Uterus (tissue), 4 donors: Measurements from ENCODE around the gene HDGFL2. TPM values are rescaled to one million over a fixed set of nuclear protein-coding genes. Genes with fewer than 3 reads are reported as not detected.
A peak's percentile ranks its signal among the peaks of the same experiment; 100 is the strongest.
"Not testable (repeated sequence)": the region's sequence is repeated elsewhere in the genome, so short reads cannot be mapped to it uniquely, and the experiment has no call there.

ENCODE experiments used
- DNase-seq, 2 donors: peaks; one replicate each; pipeline ENCODE4 v3.0.0-alpha.2; 2019 to 2020
- H3K27ac ChIP-seq, 2 donors: fragments of 200-600 bp; sonication (generic); 1 replicate in 1 of 2; 2 replicates in 1 of 2; pipeline ENCODE4 v1.5.1; 2016 to 2018
- H3K27me3 ChIP-seq, 2 donors: fragments of 200-600 bp; sonication (generic); one replicate each; pipeline ENCODE4 v1.5.1; 2018 to 2019; ENCODE audit warnings: control low read depth in 1 of 2
- H3K36me3 ChIP-seq, 2 donors: fragments of 200-600 bp; sonication (generic); one replicate each; pipeline ENCODE4 v1.5.1; 2019; ENCODE audit warnings: control low read depth in 1 of 2
- H3K4me1 ChIP-seq, 2 donors: fragments of 200-600 bp; sonication (generic); one replicate each; pipeline ENCODE4 v1.5.1; 2018 to 2019; ENCODE audit warnings: control low read depth in 1 of 2
- H3K4me3 ChIP-seq, 2 donors: fragments of 200-600 bp; sonication (generic); 1 replicate in 1 of 2; 2 replicates in 1 of 2; pipeline ENCODE4 v1.5.1; 2018 to 2019; ENCODE audit warnings: mild to moderate bottlenecking in 1 of 2
- H3K9me3 ChIP-seq, 2 donors: fragments of 200-600 bp; sonication (generic); one replicate each; pipeline ENCODE4 v1.5.1; 2019; ENCODE audit warnings: control low read depth in 1 of 2
- POLR2A ChIP-seq, 2 donors: fragments of 450-650 bp; IDR thresholded peaks; one replicate each; pipeline ENCODE4 v1.6.1; 2016; ENCODE audit warnings: antibody characterized with exemption in 2 of 2, mild to moderate bottlenecking in 1 of 2, moderate library complexity in 1 of 2
- intact Hi-C: fragments of 100-400 bp; cut with DNase I; formaldehyde crosslinking; loops from one replicate; pipeline ENCODE4 v1.15.1; 2023; ENCODE audit warnings: low total_unique reads
- total RNA-seq, 4 donors: library from RNA; depleted of rRNA in 3 of 4; stranded (reverse); fragments of >200 nt in 3 of 4; gene quantifications; one replicate each; pipeline versions ENCODE4 v1.1.0 to v1.2.4, GENCODE V29; 2014 to 2023
- TF ChIP-seq, protein P1 (sequence below), 4 experiments: fragments of 200-600 bp in 2 of 4; fragments of 450-650 bp in 2 of 4; sonication (generic) in 2 of 4; IDR thresholded peaks; one replicate each; pipeline ENCODE4 v1.5.1; 2016 to 2019; ENCODE audit warnings: antibody characterized with exemption in 4 of 4, mild to moderate bottlenecking in 2 of 4, moderate library complexity in 1 of 4
- donor health status: DM: yes; HTN: yes; CAD: no.

HDGFL2 gene
- total RNA-seq, 4 donors from 2014 or later = 8.5 to 65.8 (median 34.8) TPM

DNA sequence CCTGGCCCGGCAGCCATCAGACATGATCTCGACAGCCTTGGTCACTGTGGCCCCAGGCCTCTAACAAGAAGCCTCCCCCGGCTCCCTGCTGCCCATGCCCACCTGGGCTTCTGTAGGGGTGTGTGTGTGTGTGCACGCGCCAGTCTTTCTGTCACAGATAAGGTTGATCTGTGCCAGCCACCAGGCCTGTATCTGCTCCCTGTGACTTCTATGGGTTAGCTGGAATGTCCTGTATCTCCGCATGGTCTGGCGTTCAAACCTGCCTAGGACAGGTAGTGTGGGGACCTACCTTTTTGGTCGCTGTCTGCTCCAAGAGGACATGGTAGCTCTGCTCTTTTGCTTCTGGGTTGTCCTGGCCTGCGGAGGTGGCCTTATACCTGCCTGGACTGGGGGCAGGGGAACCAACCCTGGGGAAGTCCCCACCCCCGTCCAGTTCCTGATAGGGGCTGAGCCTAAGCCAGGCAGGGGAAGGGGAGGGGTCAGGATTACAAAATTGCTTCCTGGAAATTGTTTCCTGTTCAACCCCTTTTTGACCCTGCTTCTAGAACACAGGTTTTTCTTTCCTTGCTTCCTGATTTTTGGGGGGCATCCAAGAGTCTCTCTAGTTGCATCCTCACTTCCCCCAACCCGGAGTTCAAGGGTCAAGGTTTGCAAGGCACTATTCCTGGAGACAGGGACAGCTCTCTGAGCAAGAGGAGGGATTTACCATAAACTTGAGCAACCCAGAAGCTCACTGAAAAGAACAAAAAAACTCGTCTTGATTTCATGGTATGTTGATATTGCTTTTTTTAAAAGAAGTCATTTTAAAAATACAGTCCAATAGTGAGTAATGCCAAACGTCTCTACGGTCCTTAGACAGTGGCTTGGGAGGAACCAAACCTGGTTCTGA, 67.8 kb downstream of the HDGFL2 start, which contains the start of gene LRG1:
TSS of gene LRG1 (minus strand) at position 344 of the 889 bp plus-strand sequence. CDS start at position 321, 23 bp downstream.
- Histone ChIP-seq H3K4me3 (no peak within 1 kb of the TSS), H3K9me3 (no peaks in the 10 kb centered on the region), H3K36me3 (no peaks in the 10 kb centered on the region), H3K4me1 (no peaks in the 10 kb centered on the region), H3K27me3 (no peaks in the 10 kb centered on the region), H3K27ac (no peak within 1 kb of the TSS)
- DNase-seq = peak in 1 of 2 donors; percentile 50
- TF ChIP-seq POLR2A (IDR thresholded peaks at IDR 0.05) = peak in 1 of 2 donors; percentile 39
- TF ChIP-seq, protein P1, sequence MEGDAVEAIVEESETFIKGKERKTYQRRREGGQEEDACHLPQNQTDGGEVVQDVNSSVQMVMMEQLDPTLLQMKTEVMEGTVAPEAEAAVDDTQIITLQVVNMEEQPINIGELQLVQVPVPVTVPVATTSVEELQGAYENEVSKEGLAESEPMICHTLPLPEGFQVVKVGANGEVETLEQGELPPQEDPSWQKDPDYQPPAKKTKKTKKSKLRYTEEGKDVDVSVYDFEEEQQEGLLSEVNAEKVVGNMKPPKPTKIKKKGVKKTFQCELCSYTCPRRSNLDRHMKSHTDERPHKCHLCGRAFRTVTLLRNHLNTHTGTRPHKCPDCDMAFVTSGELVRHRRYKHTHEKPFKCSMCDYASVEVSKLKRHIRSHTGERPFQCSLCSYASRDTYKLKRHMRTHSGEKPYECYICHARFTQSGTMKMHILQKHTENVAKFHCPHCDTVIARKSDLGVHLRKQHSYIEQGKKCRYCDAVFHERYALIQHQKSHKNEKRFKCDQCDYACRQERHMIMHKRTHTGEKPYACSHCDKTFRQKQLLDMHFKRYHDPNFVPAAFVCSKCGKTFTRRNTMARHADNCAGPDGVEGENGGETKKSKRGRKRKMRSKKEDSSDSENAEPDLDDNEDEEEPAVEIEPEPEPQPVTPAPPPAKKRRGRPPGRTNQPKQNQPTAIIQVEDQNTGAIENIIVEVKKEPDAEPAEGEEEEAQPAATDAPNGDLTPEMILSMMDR (IDR thresholded peaks at IDR 0.05) = no peak
- intact Hi-C loops = no loop called here

DNA sequence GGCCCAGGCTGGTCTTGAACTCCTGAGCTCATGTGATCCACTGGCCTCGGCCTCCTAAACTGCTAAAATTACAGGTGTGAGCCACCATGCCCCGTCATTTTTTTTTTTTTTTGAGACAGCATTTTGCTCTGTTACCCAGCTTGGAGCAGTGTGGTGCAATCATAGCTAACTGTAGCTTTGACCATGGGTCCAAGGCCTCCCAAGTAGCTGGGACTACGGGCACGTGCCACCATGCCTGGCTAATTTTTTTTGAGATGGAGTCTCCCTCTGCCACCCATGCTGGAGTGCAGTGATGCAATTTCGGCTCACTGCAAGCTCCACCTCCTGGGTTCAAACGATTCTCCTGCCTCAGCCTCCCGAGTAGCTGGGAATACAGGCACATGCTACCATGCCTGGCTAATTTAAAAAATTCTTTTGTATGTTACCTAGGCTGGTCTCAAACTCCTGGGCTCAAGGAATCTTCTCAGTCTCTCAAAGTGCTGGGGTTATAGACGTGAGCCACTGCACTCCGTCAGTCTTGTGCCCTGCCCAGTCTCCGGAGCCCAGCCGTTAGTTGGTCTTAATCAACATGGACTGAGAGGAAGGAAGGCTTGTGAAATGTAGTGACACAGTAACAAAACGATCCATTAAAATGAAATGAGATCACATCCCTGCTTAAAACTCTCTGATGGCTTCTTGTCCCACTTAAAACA, 69.2 kb downstream of the HDGFL2 start:
- Histone ChIP-seq H3K27ac (no peak overlapping the region), H3K4me3 (no peak overlapping the region), H3K27me3 (no peaks in the 10 kb centered on the region), H3K4me1 (no peaks in the 10 kb centered on the region), H3K9me3 (no peaks in the 10 kb centered on the region), H3K36me3 (no peaks in the 10 kb centered on the region)
- TF ChIP-seq, protein P1 (IDR thresholded peaks at IDR 0.05) = no peak
- no peak for TF ChIP-seq POLR2A (IDR thresholded peaks at IDR 0.05)
- DNase-seq = no peak
- intact Hi-C loops = no loop called here

DNA sequence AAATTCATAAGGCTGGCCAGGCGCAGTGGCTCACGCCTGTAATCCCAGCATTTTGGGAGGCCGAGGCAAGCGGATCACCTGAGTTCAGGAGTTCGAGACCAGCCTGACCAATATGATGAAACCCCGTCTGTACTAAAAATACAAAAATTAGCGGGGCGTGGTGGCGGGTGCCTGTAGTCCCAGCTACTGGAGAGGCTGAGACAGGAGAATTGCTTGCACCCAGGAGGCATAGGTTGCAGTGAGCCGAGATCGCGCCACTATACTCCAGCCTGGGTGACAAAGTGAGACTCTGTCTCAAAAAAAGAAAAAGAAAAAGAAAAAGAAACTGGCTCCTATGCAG, 69.7 kb downstream of the HDGFL2 start:
- H3K4me3 ChIP-seq, DNase-seq, H3K9me3 ChIP-seq, H3K36me3 ChIP-seq, H3K27me3 ChIP-seq, H3K27ac ChIP-seq, H3K4me1 ChIP-seq, intact Hi-C loops: not testable (repeated sequence)

DNA sequence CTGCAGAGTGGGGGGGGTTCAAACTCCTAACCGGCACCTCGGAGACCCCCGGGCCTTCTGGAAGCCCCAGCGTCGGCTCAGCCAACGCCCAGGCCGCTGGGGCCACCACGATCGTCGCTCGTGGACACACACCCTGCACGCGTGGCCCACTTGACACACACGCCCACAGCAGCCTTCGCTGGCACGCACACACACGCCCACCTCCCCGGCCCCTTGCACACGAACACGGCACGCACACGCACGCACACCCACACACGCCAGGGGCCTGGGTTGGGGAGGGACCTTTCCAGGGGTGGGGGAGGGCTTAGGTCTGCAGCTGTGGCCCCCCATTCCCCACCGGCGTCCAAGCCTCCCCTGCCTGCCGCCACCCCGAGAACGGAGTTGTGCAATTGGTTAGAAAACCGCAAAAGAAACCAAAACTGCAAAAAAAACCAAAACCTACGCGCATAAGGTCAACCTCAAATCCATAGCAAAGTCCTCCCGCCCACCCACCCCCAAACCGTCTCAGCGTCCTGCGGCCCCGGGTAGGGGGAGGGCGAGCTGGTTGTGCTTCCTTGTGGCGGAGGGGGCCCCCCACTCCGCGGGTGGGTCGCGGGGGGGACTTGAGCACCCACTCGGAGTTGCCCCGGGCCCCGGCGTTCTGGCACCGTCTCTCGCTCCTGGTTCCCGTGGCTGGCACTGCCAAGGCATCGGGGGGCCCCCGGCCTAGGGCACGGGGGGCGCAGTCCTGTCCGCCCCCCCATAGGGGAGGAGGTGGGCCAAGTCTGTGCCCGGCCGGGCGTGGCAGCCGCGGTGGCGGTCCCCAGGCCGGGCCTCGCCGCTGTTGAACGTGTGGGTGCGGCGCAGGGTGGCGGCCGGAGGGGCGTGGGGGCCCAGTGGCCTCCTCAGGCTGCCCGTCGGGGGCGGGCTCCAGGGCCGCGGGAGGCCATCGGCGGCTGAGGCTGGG, 71.1 kb downstream of the HDGFL2 start:
- TF ChIP-seq, protein P1 (IDR thresholded peaks at IDR 0.05) = no peak
- no peak for TF ChIP-seq POLR2A (IDR thresholded peaks at IDR 0.05)
- Histone ChIP-seq H3K36me3 (no peaks in the 10 kb centered on the region), H3K4me3 (no peak overlapping the region), H3K27me3 (no peaks in the 10 kb centered on the region), H3K4me1 (no peaks in the 10 kb centered on the region), H3K9me3 (no peaks in the 10 kb centered on the region), H3K27ac (no peak overlapping the region)
- no peak for DNase-seq
- intact Hi-C loops = no loop called here

DNA sequence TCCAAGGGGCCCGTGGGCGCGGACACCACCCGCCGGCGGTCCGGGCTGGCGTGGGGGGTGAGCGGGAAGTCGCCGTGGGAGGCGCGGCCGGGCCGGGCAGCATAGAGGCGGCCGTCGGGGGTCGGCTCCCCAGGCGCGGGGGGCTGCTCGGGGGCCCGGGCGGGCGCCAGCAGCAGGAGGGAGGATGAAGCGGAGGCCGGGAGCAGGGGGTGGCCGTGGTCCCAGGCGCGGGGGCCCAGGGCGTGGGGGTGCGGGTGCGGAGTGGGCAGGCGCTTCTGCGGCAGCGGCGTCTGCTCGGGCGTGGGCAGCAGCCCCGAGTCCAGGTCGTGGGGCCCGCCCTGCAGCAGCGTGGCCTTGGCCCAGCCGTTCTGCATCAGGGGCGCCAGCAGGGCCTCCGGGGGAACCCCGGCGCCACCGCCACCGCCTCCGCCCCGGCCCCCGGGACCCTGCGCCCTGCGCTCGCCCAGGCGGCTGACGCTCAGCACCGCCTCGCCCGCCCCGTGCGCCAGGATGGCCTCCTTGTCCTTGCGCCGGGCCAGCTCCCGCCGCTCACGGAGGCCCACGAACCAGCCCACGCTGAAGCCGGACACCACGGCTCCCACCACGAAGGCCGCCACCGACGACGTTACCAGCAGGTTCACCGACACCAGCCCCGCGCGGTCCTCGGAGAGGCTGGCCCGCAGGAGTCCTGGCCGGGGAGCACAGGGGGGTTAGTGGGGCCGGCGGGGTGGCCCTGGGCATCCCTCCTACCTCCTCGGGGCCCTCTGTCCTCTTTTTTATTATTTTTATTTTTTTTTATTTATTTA, 71.9 kb downstream of the HDGFL2 start:
- Histone ChIP-seq H3K4me1 (no peaks in the 10 kb centered on the region), H3K4me3 (no peak overlapping the region), H3K27me3 (no peaks in the 10 kb centered on the region), H3K27ac (no peak overlapping the region), H3K9me3 (no peaks in the 10 kb centered on the region), H3K36me3 (no peaks in the 10 kb centered on the region)
- TF ChIP-seq, protein P1 (IDR thresholded peaks at IDR 0.05) = no peak
- TF ChIP-seq POLR2A (IDR thresholded peaks at IDR 0.05) = no peak
- DNase-seq = no peak
- intact Hi-C loops = no loop called here
